MM.1S (cell line): ENCODE data around the gene FCSK.

Experiments used
- EZH2 ChIP-seq: fragments of 300-600 bp; sonication (generic); optimal IDR thresholded peaks from 2 replicates; pipeline ENCODE3; 2017; ENCODE audit warnings: low read depth, mild to moderate bottlenecking, antibody characterized with exemption, low read length, mixed read lengths
- TF ChIP-seq, protein P1 (sequence below): fragments of 300-600 bp; sonication (generic); IDR thresholded peaks from 2 replicates; pipeline ENCODE4 v1.5.1; 2016; ENCODE audit warnings: antibody characterized with exemption, low read length, mixed read lengths

DNA sequence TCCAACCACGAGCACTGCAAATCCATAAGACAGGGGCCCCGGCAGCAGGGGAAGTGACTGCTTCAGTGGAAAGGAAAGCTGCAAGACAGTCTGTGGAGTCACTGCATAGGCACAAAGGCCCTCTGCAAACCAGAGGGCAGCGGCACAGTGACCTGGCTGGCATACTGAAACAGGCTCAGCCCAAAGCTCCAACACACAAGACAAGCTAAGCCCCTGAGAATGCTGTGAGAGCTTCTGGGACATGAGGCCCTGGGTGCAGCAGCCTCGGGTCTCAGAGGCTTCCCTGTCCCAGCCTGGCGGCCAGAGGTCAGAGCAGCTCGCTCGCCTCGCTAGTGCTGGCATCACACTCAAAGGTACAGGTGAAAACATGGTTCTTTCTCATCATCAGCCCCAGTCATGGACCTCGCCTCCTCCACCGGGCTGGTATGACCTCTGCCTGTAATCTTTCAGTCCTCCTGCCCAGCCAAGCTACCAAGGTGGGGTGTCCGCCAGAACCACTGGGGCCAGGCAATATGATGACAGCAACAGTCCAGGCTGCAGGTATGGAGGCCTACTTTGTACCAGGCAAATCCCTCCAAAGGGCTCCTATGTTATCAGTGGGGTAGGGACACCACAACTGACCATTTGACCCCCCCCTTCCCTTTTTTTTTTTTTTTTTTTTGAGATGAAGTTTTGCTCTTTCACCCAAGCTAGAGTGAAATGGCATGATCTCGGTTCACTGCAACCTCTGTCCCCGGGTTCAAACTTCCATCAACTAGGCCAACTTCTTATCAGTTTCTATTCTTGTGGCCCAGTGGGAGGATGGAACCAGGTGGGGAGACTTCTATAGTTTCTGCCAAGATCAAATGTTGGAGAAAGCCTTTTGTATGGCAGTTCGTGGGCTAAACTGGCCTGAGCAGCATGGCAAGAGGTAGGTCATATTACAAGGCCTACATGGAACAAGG, 34.7 kb upstream of the FCSK start:
- TF ChIP-seq, protein P1, sequence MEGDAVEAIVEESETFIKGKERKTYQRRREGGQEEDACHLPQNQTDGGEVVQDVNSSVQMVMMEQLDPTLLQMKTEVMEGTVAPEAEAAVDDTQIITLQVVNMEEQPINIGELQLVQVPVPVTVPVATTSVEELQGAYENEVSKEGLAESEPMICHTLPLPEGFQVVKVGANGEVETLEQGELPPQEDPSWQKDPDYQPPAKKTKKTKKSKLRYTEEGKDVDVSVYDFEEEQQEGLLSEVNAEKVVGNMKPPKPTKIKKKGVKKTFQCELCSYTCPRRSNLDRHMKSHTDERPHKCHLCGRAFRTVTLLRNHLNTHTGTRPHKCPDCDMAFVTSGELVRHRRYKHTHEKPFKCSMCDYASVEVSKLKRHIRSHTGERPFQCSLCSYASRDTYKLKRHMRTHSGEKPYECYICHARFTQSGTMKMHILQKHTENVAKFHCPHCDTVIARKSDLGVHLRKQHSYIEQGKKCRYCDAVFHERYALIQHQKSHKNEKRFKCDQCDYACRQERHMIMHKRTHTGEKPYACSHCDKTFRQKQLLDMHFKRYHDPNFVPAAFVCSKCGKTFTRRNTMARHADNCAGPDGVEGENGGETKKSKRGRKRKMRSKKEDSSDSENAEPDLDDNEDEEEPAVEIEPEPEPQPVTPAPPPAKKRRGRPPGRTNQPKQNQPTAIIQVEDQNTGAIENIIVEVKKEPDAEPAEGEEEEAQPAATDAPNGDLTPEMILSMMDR, result no peak
- no peak for TF ChIP-seq EZH2
